ENCODE results near the gene PPM1G. TPM values are rescaled to one million over a fixed set of nuclear protein-coding genes. Genes with fewer than 3 reads are reported as not detected.

PPM1G gene
- total RNA-seq, 2 donors from 2014 or later = 37.7 to 42.4 TPM

DNA sequence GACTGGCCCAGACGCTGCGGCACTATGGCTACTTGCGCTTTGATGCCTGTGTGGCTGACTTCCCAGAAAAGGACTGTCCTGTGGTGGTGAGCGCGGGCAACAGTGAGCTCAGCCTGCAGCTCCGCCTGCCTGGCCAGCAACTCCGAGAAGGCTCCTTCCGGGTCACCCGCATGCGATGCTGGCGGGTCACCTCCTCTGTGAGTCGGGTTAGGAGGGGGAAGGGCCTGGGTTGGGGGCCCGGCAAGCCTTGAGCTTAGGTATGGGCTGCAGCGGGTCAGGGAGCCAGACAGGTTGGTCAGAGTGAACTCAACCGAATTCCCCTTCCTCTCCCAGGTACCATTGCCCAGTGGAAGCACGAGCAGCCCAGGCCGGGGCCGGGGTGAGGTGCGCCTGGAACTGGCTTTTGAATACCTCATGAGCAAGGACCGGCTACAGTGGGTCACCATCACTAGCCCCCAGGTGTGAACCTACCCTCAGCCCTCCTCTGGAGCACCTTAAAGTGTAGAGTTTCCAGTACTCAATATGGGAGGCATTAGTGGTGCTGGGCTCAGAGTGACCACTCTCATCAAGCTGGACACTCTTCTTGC, 33.8 kb downstream of the PPM1G start:
- DNase-seq (ENCODE audit: low spot score) = no peak
- no peaks in the 10 kb centered on the region for H3K9me3 ChIP-seq
- no peak overlapping the region for H3K4me3 ChIP-seq
- peaks cover 0 to 49% of the 10 kb centered on the region in 2 donors for H3K4me1 ChIP-seq
- TF ChIP-seq, protein P1, sequence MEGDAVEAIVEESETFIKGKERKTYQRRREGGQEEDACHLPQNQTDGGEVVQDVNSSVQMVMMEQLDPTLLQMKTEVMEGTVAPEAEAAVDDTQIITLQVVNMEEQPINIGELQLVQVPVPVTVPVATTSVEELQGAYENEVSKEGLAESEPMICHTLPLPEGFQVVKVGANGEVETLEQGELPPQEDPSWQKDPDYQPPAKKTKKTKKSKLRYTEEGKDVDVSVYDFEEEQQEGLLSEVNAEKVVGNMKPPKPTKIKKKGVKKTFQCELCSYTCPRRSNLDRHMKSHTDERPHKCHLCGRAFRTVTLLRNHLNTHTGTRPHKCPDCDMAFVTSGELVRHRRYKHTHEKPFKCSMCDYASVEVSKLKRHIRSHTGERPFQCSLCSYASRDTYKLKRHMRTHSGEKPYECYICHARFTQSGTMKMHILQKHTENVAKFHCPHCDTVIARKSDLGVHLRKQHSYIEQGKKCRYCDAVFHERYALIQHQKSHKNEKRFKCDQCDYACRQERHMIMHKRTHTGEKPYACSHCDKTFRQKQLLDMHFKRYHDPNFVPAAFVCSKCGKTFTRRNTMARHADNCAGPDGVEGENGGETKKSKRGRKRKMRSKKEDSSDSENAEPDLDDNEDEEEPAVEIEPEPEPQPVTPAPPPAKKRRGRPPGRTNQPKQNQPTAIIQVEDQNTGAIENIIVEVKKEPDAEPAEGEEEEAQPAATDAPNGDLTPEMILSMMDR (IDR thresholded peaks at IDR 0.05) = no peak
- H3K27me3 ChIP-seq = no peaks in the 10 kb centered on the region
- peaks cover 48% of the 10 kb centered on the region for H3K36me3 ChIP-seq
- H3K27ac ChIP-seq = no peak overlapping the region

GRCh38 chr2:27373567-27373966, 35.8 kb downstream of the PPM1G start:
- H3K9me3 ChIP-seq = no peaks in the 10 kb centered on the region
- TF ChIP-seq, protein P1 (IDR thresholded peaks at IDR 0.05) = no peak
- H3K36me3 ChIP-seq = peaks cover 47% of the 10 kb centered on the region
- peaks cover 5 to 44% of the 10 kb centered on the region in 2 donors for H3K4me1 ChIP-seq
- no peak overlapping the region for H3K4me3 ChIP-seq
- DNase-seq (ENCODE audit: low spot score) = no peak
- H3K27me3 ChIP-seq = no peaks in the 10 kb centered on the region
- H3K27ac ChIP-seq = no peak overlapping the region

GRCh38 chr2:27372937-27373336, 36.5 kb downstream of the PPM1G start:
- Histone ChIP-seq H3K36me3 (peaks cover 48% of the 10 kb centered on the region), H3K27ac (no peak overlapping the region), H3K4me1 (peaks cover 5 to 37% of the 10 kb centered on the region in 2 donors), H3K27me3 (no peaks in the 10 kb centered on the region), H3K4me3 (no peak overlapping the region), H3K9me3 (no peaks in the 10 kb centered on the region)
- TF ChIP-seq, protein P1 (IDR thresholded peaks at IDR 0.05) = no peak
- DNase-seq (ENCODE audit: low spot score) = no peak

- Histone ChIP-seq H3K27ac (peak overlapping the region; percentile 93 to 95), H3K36me3 (peaks cover 53% of the 10 kb centered on the region), H3K9me3 (no peaks in the 10 kb centered on the region), H3K4me1 (peaks cover 5 to 31% of the 10 kb centered on the region in 2 donors), H3K27me3 (no peaks in the 10 kb centered on the region), H3K4me3 (peak overlapping the region; percentile 91 to 99)
- no peak for DNase-seq (ENCODE audit: low spot score)
- TF ChIP-seq, protein P1 (IDR thresholded peaks at IDR 0.05) = no peak
Measured at GRCh38 chr2:27370816-27371620, 38.4 kb downstream of the PPM1G start.

GRCh38 chr2:27370026-27370815, 39.2 kb downstream of the PPM1G start, which contains the start of the genes EIF2B4 and SNX17:
EIF2B4 (minus strand) TSS chr2:27370338; CDS start chr2:27370314, 24 bp downstream.
SNX17 (plus strand) TSS chr2:27370616; CDS start chr2:27370744, 128 bp downstream.
- peaks cover 53% of the 10 kb centered on the region for H3K36me3 ChIP-seq
- peaks cover 5 to 31% of the 10 kb centered on the region in 2 donors for H3K4me1 ChIP-seq
- TF ChIP-seq, protein P1 (IDR thresholded peaks at IDR 0.05) = peak; percentile 58 to 86

More at GRCh38 chr2:27370026-27370815, 39.2 kb downstream of the PPM1G start, which contains the start of the genes EIF2B4 and SNX17:
- H3K27me3 ChIP-seq = no peaks in the 10 kb centered on the region
- peak within 1 kb of the TSS; percentile 93 to 95 for H3K27ac ChIP-seq
- no peaks in the 10 kb centered on the region for H3K9me3 ChIP-seq
- peak within 1 kb of the TSS; percentile 91 to 99 for H3K4me3 ChIP-seq
- peak; percentile 99 for DNase-seq (ENCODE audit: low spot score)

All from right atrium auricular region (tissue), 2 donors.